Sigmoid colon (tissue), 4 donors: Measurements from ENCODE around the gene ERCC6L2.

Experiments
- CTCF ChIP-seq, 4 experiments: fragments of 450-650 bp in 3 of 4; fragments of 200-600 bp in 1 of 4; IDR thresholded peaks; one replicate each; pipeline ENCODE4 v1.5.1; 2016 to 2019; ENCODE audit warnings: antibody characterized with exemption in 4 of 4, mild to moderate bottlenecking in 3 of 4, moderate library complexity in 2 of 4
- EP300 ChIP-seq, 4 donors: sonication (generic); formaldehyde crosslinking; IDR thresholded peaks; one replicate each; pipeline ENCODE4 v1.6.1; 2017; ENCODE audit warnings: antibody characterized with exemption in 4 of 4
- POLR2A ChIP-seq, 2 donors: fragments of 450-650 bp; IDR thresholded peaks; one replicate each; pipeline ENCODE4 v1.6.1; 2016; ENCODE audit warnings: antibody characterized with exemption in 2 of 2, mild to moderate bottlenecking in 2 of 2, moderate library complexity in 2 of 2
- POLR2AphosphoS5 ChIP-seq, 4 donors: sonication (generic); formaldehyde crosslinking; IDR thresholded peaks; one replicate each; pipeline ENCODE4 v1.6.1; 2017; ENCODE audit warnings: antibody characterized with exemption in 4 of 4

GRCh38 chr9:95910770-95911340, 35.4 kb downstream of the ERCC6L2 start:
- TF ChIP-seq CTCF (IDR thresholded peaks at IDR 0.05) (no peak), POLR2A (IDR thresholded peaks at IDR 0.05) (no peak), POLR2AphosphoS5 (IDR thresholded peaks at IDR 0.05) (no peak), EP300 (IDR thresholded peaks at IDR 0.05) (no peak)
